SH-SY5Y (cell line): ENCODE measurements around the gene PAK6.

Source experiments
- GATA2 ChIP-seq: IDR thresholded peaks from 2 replicates; pipeline ENCODE4 v1.6.1; 2011; ENCODE audit warnings: mild to moderate bottlenecking, low read depth, low read length
- GATA3 ChIP-seq: IDR thresholded peaks from 2 replicates; pipeline ENCODE4 v1.6.1; 2011; ENCODE audit warnings: low read depth, mild to moderate bottlenecking, low read length, moderate library complexity

DNA sequence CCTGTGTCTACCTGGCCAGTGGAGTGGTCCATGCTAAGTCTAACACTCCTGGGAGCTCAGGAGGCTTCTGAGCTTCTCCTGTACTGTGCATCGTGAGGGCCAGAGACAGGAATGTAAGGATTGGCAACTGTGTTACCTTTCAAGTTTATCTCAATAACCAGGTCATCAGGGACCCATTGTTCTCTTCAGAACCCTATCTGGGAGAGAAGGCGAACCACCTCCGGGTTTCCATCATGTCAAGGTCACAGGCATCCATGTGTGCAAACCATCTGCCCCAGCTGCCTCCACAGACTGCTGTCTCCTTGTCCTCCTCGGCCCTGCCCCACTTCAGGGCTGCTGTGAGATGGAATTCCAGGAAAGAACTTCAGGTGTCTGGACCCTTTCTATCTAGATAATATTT, 38.1 kb downstream of the PAK6 start:
- TF ChIP-seq GATA3 (no peak), GATA2 (no peak)
